ENCODE results near the gene ZFYVE16. TPM values are rescaled to one million over a fixed set of nuclear protein-coding genes. Genes with fewer than 3 reads are reported as not detected.

The ZFYVE16 gene
- total and polyA plus RNA-seq, 7 donors: 8.6 to 43.2 (median 29.6) TPM

DNA sequence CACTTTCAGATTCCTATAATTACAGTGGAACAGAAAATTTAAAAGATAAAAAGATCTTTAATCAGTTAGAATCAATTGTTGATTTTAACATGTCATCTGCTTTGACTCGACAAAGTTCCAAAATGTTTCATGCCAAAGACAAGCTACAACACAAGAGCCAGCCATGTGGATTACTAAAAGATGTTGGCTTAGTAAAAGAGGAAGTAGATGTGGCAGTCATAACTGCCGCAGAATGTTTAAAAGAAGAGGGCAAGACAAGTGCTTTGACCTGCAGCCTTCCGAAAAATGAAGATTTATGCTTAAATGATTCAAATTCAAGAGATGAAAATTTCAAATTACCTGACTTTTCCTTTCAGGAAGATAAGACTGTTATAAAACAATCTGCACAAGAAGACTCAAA lies 29.5 kb downstream of the ZFYVE16 start:
- Histone ChIP-seq H3K9me3 (no peaks in the 10 kb centered on the region), H3K4me1 (no peaks in the 10 kb centered on the region), H3K36me3 (peaks cover 0 to 41% (median 4%) of the 10 kb centered on the region in 4 donors), H3K27ac (no peak overlapping the region), H3K4me3 (no peak overlapping the region), H3K27me3 (no peaks in the 10 kb centered on the region)
- intact Hi-C loops (cut with DNase I): no loop called here
- WGBS, 2 donors: 76 to 94% methylated on average over 3 of the region's 3 CpGs
- no peak for TF ChIP-seq EP300 (IDR thresholded peaks at IDR 0.05)
- no peak for TF ChIP-seq POLR2AphosphoS5 (IDR thresholded peaks at IDR 0.05)
- TF ChIP-seq, protein P1, sequence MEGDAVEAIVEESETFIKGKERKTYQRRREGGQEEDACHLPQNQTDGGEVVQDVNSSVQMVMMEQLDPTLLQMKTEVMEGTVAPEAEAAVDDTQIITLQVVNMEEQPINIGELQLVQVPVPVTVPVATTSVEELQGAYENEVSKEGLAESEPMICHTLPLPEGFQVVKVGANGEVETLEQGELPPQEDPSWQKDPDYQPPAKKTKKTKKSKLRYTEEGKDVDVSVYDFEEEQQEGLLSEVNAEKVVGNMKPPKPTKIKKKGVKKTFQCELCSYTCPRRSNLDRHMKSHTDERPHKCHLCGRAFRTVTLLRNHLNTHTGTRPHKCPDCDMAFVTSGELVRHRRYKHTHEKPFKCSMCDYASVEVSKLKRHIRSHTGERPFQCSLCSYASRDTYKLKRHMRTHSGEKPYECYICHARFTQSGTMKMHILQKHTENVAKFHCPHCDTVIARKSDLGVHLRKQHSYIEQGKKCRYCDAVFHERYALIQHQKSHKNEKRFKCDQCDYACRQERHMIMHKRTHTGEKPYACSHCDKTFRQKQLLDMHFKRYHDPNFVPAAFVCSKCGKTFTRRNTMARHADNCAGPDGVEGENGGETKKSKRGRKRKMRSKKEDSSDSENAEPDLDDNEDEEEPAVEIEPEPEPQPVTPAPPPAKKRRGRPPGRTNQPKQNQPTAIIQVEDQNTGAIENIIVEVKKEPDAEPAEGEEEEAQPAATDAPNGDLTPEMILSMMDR (IDR thresholded peaks at IDR 0.05): no peak
- TF ChIP-seq POLR2A (IDR thresholded peaks at IDR 0.05): no peak
- no peak for DNase-seq

DNA sequence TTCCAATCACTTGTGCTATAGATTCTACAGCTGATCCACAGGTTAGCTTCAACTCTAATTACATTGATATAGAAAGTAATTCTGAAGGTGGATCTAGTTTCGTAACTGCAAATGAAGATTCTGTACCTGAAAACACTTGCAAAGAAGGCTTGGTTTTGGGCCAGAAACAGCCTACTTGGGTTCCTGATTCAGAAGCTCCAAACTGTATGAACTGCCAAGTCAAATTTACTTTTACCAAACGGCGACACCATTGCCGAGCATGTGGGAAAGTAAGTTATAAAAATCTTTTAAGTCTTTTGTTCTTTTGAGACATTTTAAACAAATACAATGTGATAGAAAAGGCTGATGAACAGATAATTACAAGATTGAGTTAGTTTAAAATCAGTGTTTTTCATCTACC lies 30.9 kb downstream of the ZFYVE16 start:
- intact Hi-C loops (cut with DNase I): no loop called here
- Histone ChIP-seq H3K36me3 (peaks cover 0 to 55% (median 10%) of the 10 kb centered on the region in 4 donors), H3K4me1 (no peaks in the 10 kb centered on the region), H3K27me3 (no peaks in the 10 kb centered on the region), H3K4me3 (no peak overlapping the region), H3K9me3 (no peaks in the 10 kb centered on the region), H3K27ac (no peak overlapping the region)
- no peak for DNase-seq
- 97% methylated on average over 4 of the region's 4 CpGs for WGBS, 2 donors
- TF ChIP-seq, protein P1 (IDR thresholded peaks at IDR 0.05): no peak
- no peak for TF ChIP-seq EP300 (IDR thresholded peaks at IDR 0.05)
- no peak for TF ChIP-seq POLR2AphosphoS5 (IDR thresholded peaks at IDR 0.05)
- no peak for TF ChIP-seq POLR2A (IDR thresholded peaks at IDR 0.05)

DNA sequence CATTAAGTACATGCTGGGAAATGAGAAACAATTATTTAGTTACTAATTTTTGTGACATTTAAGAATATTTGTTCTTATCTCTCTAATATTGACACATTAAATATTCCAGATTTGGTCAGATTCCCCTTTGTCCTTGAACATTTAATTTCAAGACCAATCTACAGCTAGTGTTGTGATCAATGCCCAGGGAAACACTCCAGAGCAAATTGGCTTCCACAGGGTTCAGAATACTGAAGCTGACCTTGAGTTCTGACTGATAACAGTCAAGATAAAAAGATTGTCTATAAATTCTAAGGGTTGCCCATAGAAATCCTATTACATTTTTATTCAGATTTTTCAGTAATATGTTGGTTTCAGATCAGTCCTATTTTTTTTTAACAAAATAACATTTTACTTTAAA lies 31.3 kb downstream of the ZFYVE16 start:
- Histone ChIP-seq H3K4me1 (no peaks in the 10 kb centered on the region), H3K9me3 (no peaks in the 10 kb centered on the region), H3K4me3 (no peak overlapping the region), H3K36me3 (peaks cover 0 to 60% (median 10%) of the 10 kb centered on the region in 4 donors), H3K27me3 (no peaks in the 10 kb centered on the region), H3K27ac (no peak overlapping the region)
- intact Hi-C loops (cut with DNase I): no loop called here
- no peak for TF ChIP-seq EP300 (IDR thresholded peaks at IDR 0.05)
- TF ChIP-seq, protein P1 (IDR thresholded peaks at IDR 0.05): no peak
- no peak for TF ChIP-seq POLR2AphosphoS5 (IDR thresholded peaks at IDR 0.05)
- TF ChIP-seq POLR2A (IDR thresholded peaks at IDR 0.05): no peak
- DNase-seq: no peak

DNA sequence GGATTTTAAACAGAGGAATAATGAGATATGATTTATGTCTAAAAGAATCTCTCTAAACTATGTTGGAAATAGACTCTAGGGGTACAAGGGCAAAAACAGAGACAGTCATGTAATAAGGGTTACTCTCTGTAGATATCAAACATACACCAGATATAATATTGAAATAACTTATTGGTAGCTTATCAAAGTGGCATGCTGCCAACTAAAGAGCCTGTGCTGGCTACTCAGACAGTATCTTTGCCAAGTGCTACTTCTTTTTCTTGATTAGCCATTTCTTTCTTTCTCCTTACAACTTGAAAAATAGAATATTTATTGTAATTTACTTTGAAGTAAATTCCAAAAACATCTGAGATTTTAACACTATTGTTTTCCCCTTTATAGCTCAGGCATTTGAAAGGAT lies 34.9 kb downstream of the ZFYVE16 start:
- H3K9me3 ChIP-seq: no peaks in the 10 kb centered on the region
- H3K27me3 ChIP-seq: no peaks in the 10 kb centered on the region
- DNase-seq: no peak
- no peak overlapping the region for H3K4me3 ChIP-seq
- no peaks in the 10 kb centered on the region for H3K4me1 ChIP-seq
- intact Hi-C loops (cut with DNase I): no loop called here
- no peak overlapping the region for H3K27ac ChIP-seq
- peaks cover 0 to 63% (median 9%) of the 10 kb centered on the region in 4 donors for H3K36me3 ChIP-seq
- TF ChIP-seq, protein P1 (IDR thresholded peaks at IDR 0.05): no peak
- TF ChIP-seq POLR2AphosphoS5 (IDR thresholded peaks at IDR 0.05) (no peak), POLR2A (IDR thresholded peaks at IDR 0.05) (no peak), EP300 (IDR thresholded peaks at IDR 0.05) (no peak)

DNA sequence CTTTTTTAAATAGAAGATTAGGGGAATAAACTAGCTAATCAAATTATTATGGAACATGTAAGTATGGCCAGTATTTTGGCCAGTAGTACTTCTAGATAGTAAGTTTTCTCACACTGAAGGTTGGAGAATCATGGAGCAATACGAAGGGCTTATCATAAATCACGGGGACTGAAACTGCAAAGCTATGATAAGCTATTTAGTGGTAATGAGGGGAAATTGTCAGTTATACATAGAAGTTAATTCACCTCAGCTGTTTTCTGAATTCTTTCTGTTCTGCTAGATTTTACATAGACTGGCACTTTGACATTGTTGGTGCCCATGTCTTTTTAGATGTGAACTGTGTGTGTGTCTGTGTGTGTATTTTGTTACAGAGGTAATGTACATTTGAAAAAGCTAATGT lies 45.5 kb downstream of the ZFYVE16 start:
- Histone ChIP-seq H3K27ac (no peak overlapping the region), H3K36me3 (peaks cover 7 to 72% (median 15%) of the 10 kb centered on the region in 4 donors)

More for the DNA sequence above, 45.5 kb downstream of the ZFYVE16 start:
- no peaks in the 10 kb centered on the region for H3K27me3 ChIP-seq
- WGBS, 2 donors: 91 to 98% methylated on average over 2 of the region's 2 CpGs
- intact Hi-C loops (cut with DNase I): no loop called here
- no peaks in the 10 kb centered on the region for H3K9me3 ChIP-seq
- no peak for DNase-seq
- H3K4me1 ChIP-seq: no peaks in the 10 kb centered on the region
- no peak overlapping the region for H3K4me3 ChIP-seq
- no peak for TF ChIP-seq POLR2AphosphoS5 (IDR thresholded peaks at IDR 0.05)
- TF ChIP-seq, protein P1 (IDR thresholded peaks at IDR 0.05): no peak
- no peak for TF ChIP-seq EP300 (IDR thresholded peaks at IDR 0.05)
- no peak for TF ChIP-seq POLR2A (IDR thresholded peaks at IDR 0.05)

All from sigmoid colon (tissue), 7 donors.